Activated naive CD8-positive, alpha-beta T cell treated with anti-CD3 and anti-CD28 coated beads, Interleukin-2, amount 50 U/mL, for 16 hours (primary cell): Measurements from ENCODE around the gene POU6F2.

ENCODE experiments used
- DNase-seq: peaks from one replicate; pipeline ENCODE4 v3.0.0-alpha.2; 2020; ENCODE audit warnings: low read depth, low spot score

The POU6F2 gene

DNA sequence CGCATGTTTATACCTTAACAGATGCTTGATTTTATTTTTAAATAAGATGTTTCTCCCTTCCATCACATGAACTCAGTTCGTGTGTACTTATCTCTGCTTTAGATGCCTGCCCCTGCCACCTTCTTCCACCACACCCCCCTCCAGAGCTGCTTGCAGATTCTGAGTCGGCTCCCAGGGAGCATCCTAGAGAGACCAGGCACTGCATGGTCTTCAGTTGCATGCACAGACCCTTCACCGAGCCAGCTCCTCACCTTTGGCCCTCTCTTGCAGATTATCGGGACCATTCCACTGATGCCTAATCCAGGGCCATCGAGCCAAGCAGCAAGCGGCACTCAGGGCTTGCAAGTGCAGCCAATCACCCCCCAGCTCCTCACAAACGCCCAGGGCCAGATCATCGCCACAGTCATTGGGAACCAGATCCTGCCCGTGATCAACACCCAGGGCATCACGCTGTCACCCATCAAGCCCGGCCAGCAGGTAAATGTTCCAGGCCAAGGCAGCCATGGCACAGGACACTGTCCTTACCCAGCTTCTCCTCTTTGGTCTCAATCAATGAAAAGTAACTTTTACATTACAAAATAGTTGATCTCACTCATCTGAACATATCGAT is 455.2 kb downstream of the POU6F2 start:
- DNase-seq = no peak

GRCh38 chr7:39433550-39433949 is 455.8 kb downstream of the POU6F2 start:
- no peak for DNase-seq

- no peak for DNase-seq
These were observed 456.3 kb downstream of the POU6F2 start for GRCh38 chr7:39434012-39434411.

DNA sequence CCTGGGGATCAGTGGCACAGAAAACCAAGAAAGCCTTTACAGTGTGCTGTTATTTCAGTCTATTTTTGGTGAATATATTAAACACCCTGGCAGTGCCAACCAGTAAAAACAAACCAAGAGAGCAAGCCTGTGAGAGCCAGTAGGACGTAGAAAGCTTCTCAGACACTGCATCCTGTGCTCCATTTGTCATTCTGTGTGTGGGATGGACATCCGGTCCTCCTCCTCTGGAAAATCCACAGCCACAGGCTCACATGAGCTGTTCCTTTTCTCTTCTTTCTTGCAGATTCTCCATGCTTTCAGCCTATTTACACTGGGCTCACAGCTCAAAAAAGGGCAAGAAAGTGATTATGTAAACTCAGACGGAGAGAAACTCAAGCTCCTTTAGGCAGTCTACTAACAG is 468.8 kb downstream of the POU6F2 start:
- no peak for DNase-seq

GRCh38 chr7:39451901-39452300 is 474.2 kb downstream of the POU6F2 start:
- no peak for DNase-seq

GRCh38 chr7:39453743-39454355 is 476.1 kb downstream of the POU6F2 start:
- DNase-seq = peak; percentile 5

- no peak for DNase-seq
These were observed 480.5 kb downstream of the POU6F2 start for GRCh38 chr7:39458061-39458745.

GRCh38 chr7:39459636-39460035 is 481.9 kb downstream of the POU6F2 start:
- no peak for DNase-seq

- DNase-seq = no peak
These were observed 482.8 kb downstream of the POU6F2 start for GRCh38 chr7:39460486-39460885.

DNA sequence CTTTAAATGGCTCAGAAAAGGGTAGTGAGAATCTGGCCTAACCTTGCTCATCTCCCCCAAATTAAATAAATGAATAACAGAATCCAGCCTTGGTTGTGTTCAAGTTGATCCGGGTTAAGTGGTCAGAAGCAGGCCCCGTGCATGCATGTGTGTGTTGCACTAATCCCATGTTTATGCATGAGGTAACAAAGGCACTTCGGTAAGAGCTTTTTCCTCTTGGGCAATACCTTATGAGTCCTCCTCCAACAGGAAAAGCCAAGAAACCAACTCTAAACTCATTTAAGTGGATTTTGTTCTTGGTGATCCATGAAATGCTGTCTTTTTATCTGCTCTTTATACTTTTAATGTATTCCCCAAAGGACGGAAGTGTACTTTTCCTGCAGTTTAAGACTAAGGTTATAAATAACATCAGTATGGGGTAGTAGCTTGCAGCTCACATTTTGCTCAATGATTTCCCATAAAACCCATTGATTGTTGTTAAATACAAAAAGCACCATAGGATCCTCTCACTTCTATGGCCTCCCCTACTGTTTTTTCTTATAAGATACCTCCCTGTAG is 483.6 kb downstream of the POU6F2 start:
- DNase-seq = no peak

DNA sequence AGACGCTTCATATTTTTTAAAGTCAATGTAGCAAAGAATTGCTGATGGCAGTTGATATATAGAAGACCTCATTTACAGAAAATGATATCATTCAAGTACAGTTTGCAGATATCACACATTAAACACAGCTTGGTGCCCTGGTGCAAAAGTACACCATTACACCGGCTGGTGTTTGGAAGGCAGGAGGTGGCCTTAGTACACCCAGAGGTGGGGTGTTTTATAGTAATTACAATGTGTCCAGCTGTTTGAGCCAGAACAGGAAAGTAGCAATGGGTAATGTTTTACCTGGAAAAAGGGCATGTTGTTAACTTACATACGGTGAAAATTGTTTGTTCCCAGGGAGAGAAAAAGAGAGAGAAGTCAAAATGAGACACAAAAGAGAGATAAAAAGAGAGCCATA is 485.5 kb downstream of the POU6F2 start:
- DNase-seq = no peak

GRCh38 chr7:39464350-39465054 is 486.8 kb downstream of the POU6F2 start:
- DNase-seq = no peak

DNA sequence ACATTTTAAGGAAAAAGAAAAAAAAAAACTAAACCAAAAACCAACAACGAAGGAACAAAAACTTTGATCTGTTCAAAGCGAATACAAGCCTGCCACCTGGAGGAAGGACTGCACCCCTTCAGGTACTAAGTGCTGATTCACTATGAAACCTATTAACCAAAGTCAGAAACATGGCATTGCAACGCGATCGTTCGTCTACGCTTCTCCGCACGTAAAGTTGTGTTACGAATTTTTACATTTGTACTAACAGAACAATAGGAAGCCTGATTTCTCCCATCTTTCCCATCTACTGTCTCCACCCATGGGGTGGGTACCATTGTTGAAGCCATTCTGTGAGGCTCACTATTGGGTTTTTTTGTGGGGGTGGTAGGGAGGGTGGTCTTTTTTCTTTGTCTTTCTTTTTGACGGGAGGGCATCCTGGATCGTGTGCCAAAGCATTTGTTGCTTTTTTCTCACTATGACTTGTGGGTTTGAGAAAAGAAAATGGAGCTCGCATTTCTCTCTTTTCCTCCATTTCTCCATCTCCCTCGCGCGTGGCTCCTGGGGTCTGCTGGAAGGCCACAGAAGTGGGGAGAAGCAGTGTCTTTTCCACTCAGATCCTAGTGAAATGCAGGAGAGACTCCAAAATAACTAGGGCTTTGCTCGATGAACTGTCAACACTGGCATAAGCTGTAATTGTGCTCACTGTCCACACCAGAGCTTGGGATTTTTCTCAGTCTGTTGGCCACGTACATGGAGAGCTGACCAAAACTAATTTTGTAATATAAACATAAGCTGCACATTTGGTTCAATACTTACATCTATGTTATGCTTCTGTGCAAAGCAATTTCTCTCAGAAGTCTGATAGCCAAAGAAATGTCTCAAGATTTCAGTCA is 487.6 kb downstream of the POU6F2 start:
- DNase-seq = no peak

- DNase-seq = no peak
These were observed 490.6 kb downstream of the POU6F2 start for GRCh38 chr7:39468261-39468660.

DNA sequence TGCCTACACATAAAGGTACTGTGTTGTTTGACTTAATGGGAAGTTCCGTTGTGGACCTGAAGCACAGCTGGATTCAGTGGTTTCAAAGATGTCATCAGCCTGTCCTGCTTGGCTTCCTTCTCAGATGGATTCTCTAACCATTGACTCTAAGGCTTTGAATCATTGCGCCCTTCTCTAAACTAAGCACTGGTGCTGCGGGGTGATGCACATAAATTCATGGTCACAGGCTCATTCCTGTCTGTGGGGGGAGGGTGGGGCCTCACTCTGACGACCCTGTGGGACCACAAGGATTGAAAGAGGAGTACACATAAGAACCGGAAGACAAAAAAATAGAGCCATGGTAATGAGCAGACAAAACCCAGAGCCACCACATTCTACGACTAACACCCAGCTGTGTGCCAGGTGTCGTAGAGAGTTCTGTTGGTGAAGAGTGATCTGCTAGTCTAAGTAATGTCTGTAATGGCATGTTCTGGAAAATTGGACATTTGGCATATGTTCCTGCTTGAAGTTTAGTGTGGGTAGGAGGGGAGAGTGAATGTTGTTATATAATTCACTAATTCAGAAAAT is 491.2 kb downstream of the POU6F2 start:
- DNase-seq = no peak

- DNase-seq = no peak
These were observed 503.2 kb downstream of the POU6F2 start for GRCh38 chr7:39480901-39481300.

GRCh38 chr7:39488467-39489393 is 511.0 kb downstream of the POU6F2 start:
- no peak for DNase-seq

GRCh38 chr7:39490296-39490695 is 512.6 kb downstream of the POU6F2 start:
- no peak for DNase-seq

DNA sequence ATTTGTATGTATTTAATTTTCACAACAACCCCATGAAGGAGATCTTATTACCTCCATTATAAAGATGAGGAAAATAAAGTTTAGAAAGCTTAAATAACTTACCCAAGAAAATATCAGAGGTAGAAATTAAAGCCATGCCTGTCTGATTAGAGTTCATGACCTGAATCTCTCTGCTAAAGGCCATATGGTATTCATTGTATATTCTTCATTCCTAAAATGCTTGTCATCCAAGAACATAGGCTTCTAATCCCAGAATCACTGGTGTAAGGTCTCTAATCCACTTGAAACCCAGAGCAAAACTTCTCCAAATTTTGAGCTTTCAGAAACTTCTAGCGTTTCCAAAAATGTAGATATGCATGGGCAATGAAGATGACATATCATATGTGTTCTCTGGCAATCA is 516.2 kb downstream of the POU6F2 start:
- DNase-seq = no peak

DNA sequence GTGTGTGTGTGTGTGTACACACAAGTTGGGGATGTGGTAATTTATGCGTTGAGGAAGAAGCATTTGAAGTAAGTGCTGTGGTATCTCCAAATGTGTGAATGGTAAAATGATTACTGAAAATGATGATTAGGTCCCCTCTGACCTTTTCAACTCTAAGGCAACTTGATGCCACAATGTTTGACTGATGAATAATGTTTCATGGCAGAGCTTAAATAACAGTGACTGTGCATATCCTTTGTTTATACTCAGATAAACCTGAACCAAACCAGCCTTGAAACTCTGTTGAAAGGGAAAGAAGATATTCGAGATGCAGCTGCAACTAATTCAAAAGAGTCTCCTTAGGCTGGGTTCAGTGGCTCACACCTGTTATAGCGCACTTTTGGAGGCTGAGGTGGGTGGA is 523.6 kb downstream of the POU6F2 start:
- DNase-seq = no peak
